B cell (primary cell): ENCODE measurements around the gene AAK1. TPM values are rescaled to one million over a fixed set of nuclear protein-coding genes. Genes with fewer than 3 reads are reported as not detected.

ENCODE experiments used
- ATAC-seq: fragments of 200-7000 bp; cut with Tn5 transposase; one replicate; pipeline ENCODE4 v1.10.0; 2021; ENCODE audit warnings: low read depth, mild to moderate bottlenecking, moderate number of reproducible peaks, moderate library complexity
- CTCF ChIA-PET: fragments of 350-600 bp; sonication (Branson Sonifier 250); formaldehyde crosslinking; loops from one replicate; lab custom pipeline; 2021; ENCODE audit warnings: antibody characterized with exemption, inconsistent platforms; lab: Charles Lee
- POLR2A ChIA-PET: fragments of 350-600 bp; sonication (Branson Sonifier 250); formaldehyde crosslinking; loops from one replicate; lab custom pipeline; 2021; ENCODE audit warnings: antibody characterized with exemption; lab: Charles Lee
- DNase-seq: peaks from one replicate; pipeline ENCODE4 v3.0.0; 2013
- H2AFZ ChIP-seq: 2 replicates; pipeline ENCODE4 v1.6.1; 2012; ENCODE audit warnings: mild to moderate bottlenecking, low read depth, low read length; ENCODE audit not compliant: insufficient read depth, poor library complexity, severe bottlenecking
- H3K27ac ChIP-seq, 2 donors: 1 replicate in 1 of 2; 2 replicates in 1 of 2; pipeline ENCODE4 v1.5.1; 2012 to 2013; ENCODE audit warnings: low read length in 2 of 2, mild to moderate bottlenecking in 2 of 2, moderate library complexity in 1 of 2
- H3K27me3 ChIP-seq, 4 experiments: fragments of 200-600 bp in 1 of 4; sonication (generic) in 1 of 4; replicated peaks in 1 of 4; 1 replicate in 2 of 4; 2 replicates in 2 of 4; pipeline versions ENCODE4 v1.6.1 to v1.7.0; 2013 to 2016; ENCODE audit warnings: low read length in 3 of 4, mild to moderate bottlenecking in 2 of 4, mixed read lengths in 1 of 4, moderate library complexity in 1 of 4; ENCODE audit not compliant: insufficient read depth in 4 of 4, control insufficient read depth in 3 of 4; ENCODE audit errors: control extremely low read depth in 1 of 4
- H3K36me3 ChIP-seq, 2 experiments: replicated peaks in 1 of 2; 1 replicate in 1 of 2; 2 replicates in 1 of 2; pipeline versions ENCODE4 v1.6.1 to v1.7.1; 2013; ENCODE audit warnings: low read length in 1 of 2; ENCODE audit not compliant: insufficient read depth in 2 of 2, control insufficient read depth in 1 of 2; ENCODE audit errors: control extremely low read depth in 1 of 2, extremely low read depth in 1 of 2
- H3K4me1 ChIP-seq, 2 donors: fragments of 200-600 bp in 1 of 2; sonication (generic) in 1 of 2; 1 replicate in 1 of 2; 2 replicates in 1 of 2; pipeline versions ENCODE4 v1.5.1 to v1.6.1; 2013 to 2017; ENCODE audit warnings: low read length in 2 of 2; ENCODE audit not compliant: control insufficient read depth in 2 of 2, insufficient read depth in 2 of 2
- H3K4me2 ChIP-seq: replicated peaks from 2 replicates; pipeline ENCODE3; 2012; ENCODE audit warnings: mild to moderate bottlenecking, low read depth, low read length; ENCODE audit not compliant: poor library complexity, severe bottlenecking
- H3K4me3 ChIP-seq, 5 experiments: fragments of 200-600 bp in 1 of 5; sonication (generic) in 1 of 5; 1 replicate in 3 of 5; 2 replicates in 2 of 5; pipeline versions ENCODE4 v1.5.1 to v1.7.0; 2011 to 2016; ENCODE audit warnings: low read length in 4 of 5, mild to moderate bottlenecking in 4 of 5, low read depth in 2 of 5, control low read depth in 1 of 5, moderate library complexity in 1 of 5; ENCODE audit not compliant: insufficient read depth in 1 of 5; ENCODE audit errors: control extremely low read depth in 1 of 5, extremely low read depth in 1 of 5
- H3K79me2 ChIP-seq: fragments of 200-600 bp; sonication (generic); one replicate; pipeline ENCODE4 v1.6.0; 2016; ENCODE audit warnings: low read length; ENCODE audit not compliant: control insufficient read depth, insufficient read depth
- H3K9ac ChIP-seq: fragments of 200-600 bp; sonication (generic); 2 replicates; pipeline ENCODE4 v1.6.1; 2017; ENCODE audit warnings: mild to moderate bottlenecking, low read length, moderate library complexity
- H3K9me3 ChIP-seq, 3 donors: one replicate each; pipeline versions ENCODE4 v1.6.1 to v1.7.1; 2013; ENCODE audit warnings: low read length in 2 of 3; ENCODE audit not compliant: control insufficient read depth in 2 of 3, insufficient read depth in 1 of 3; ENCODE audit errors: control extremely low read depth in 1 of 3
- H4K20me1 ChIP-seq: 2 replicates; pipeline ENCODE4 v1.6.0; 2012; ENCODE audit warnings: mild to moderate bottlenecking, low read length; ENCODE audit not compliant: insufficient read depth, control insufficient read depth, poor library complexity, severe bottlenecking
- H3K27ac Mint-ChIP-seq: one replicate; pipeline ENCODE4 v1.8.0; 2021; ENCODE audit warnings: mixed read lengths
- H3K27me3 Mint-ChIP-seq: one replicate; pipeline ENCODE4 v1.8.0; 2021; ENCODE audit warnings: mixed read lengths
- H3K4me1 Mint-ChIP-seq: one replicate; pipeline ENCODE4 v1.8.0; 2021; ENCODE audit warnings: mixed read lengths
- H3K4me3 Mint-ChIP-seq: one replicate; pipeline ENCODE4 v1.8.0; 2021; ENCODE audit warnings: mixed read lengths
- H3K9me3 Mint-ChIP-seq: one replicate; pipeline ENCODE4 v1.8.0; 2022; ENCODE audit warnings: mixed read lengths; ENCODE audit not compliant: insufficient read depth
- EZH2 ChIP-seq: IDR thresholded peaks from 2 replicates; pipeline ENCODE4 v1.6.1; 2012; ENCODE audit warnings: borderline replicate concordance, low read depth, mild to moderate bottlenecking, moderate library complexity, low read length; ENCODE audit not compliant: insufficient read depth, poor library complexity, severe bottlenecking
- WGBS: methylation state at CpG from one replicate; pipeline ENCODE4 v1.1.5; 2013; ENCODE audit warnings: missing lambda C conversion rate; ENCODE audit not compliant: insufficient coverage; 5-methylcytosine and 5-hydroxymethylcytosine counted together
- intact Hi-C: fragments of 100-400 bp; cut with micrococcal nuclease; formaldehyde crosslinking; loops from one replicate; pipeline ENCODE4 v1.10.0; 2022
- polyA plus RNA-seq: library from polyadenylated mRNA; depleted of rRNA; stranded (reverse); fragments of >200 nt; gene quantifications from 2 replicates; pipeline ENCODE4 v1.2.3, GENCODE V29; 2012
- total RNA-seq, 2 donors: library from RNA; stranded (reverse); fragments of 120-200 nt in 1 of 2; gene quantifications; 1 replicate in 1 of 2; 2 replicates in 1 of 2; pipeline versions ENCODE4 v1.2.3 to v1.2.4, GENCODE V29; 2013 to 2022
- TF ChIP-seq, protein P1 (sequence below): fragments of 200-600 bp; IDR thresholded peaks from one replicate; pipeline ENCODE4 v1.8.0; 2022; ENCODE audit warnings: antibody characterized with exemption, mild to moderate bottlenecking

The AAK1 gene
- total and polyA plus RNA-seq, 2 donors (not counting 1 experiment from before 2014, with no cell fraction given) = 2.4 to 7.2 TPM

GRCh38 chr2:69635432-69635831 is 8.1 kb downstream of the AAK1 start:
- H3K9me3 ChIP-seq = no peaks in the 10 kb centered on the region
- H4K20me1 ChIP-seq = no peaks in the 10 kb centered on the region
- H3K9ac ChIP-seq = no peak overlapping the region
- WGBS = no CpG with 5 or more reads among the region's 3 CpGs
- H3K36me3 ChIP-seq = peaks cover 0 to 3% of the 10 kb centered on the region in 2 experiments
- Mint-ChIP-seq H3K9me3 (no peaks in the 10 kb centered on the region), H3K4me1 (no peaks in the 10 kb centered on the region), H3K27ac (no peak overlapping the region), H3K27me3 (peaks cover 39% of the 10 kb centered on the region), H3K4me3 (no peak overlapping the region)
- no peaks in the 10 kb centered on the region for H3K4me1 ChIP-seq
- ChIA-PET POLR2A (no interaction called here), CTCF (no interaction called here)
- H3K79me2 ChIP-seq = no peaks in the 10 kb centered on the region
- ATAC-seq = no peak
- peaks cover 0 to 23% (median 16%) of the 10 kb centered on the region in 4 experiments for H3K27me3 ChIP-seq
- DNase-seq = no peak
- intact Hi-C loops = no loop called here
- TF ChIP-seq EZH2 = no peak
- TF ChIP-seq, protein P1, sequence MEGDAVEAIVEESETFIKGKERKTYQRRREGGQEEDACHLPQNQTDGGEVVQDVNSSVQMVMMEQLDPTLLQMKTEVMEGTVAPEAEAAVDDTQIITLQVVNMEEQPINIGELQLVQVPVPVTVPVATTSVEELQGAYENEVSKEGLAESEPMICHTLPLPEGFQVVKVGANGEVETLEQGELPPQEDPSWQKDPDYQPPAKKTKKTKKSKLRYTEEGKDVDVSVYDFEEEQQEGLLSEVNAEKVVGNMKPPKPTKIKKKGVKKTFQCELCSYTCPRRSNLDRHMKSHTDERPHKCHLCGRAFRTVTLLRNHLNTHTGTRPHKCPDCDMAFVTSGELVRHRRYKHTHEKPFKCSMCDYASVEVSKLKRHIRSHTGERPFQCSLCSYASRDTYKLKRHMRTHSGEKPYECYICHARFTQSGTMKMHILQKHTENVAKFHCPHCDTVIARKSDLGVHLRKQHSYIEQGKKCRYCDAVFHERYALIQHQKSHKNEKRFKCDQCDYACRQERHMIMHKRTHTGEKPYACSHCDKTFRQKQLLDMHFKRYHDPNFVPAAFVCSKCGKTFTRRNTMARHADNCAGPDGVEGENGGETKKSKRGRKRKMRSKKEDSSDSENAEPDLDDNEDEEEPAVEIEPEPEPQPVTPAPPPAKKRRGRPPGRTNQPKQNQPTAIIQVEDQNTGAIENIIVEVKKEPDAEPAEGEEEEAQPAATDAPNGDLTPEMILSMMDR = no peak
- no peak overlapping the region for H3K27ac ChIP-seq
- H2AFZ ChIP-seq = no peak overlapping the region
- no peak overlapping the region for H3K4me3 ChIP-seq
- no peak overlapping the region for H3K4me2 ChIP-seq

- peaks cover 0 to 3% of the 10 kb centered on the region in 2 experiments for H3K36me3 ChIP-seq
Observed at GRCh38 chr2:69634196-69634821, 9.2 kb downstream of the AAK1 start.

More at GRCh38 chr2:69634196-69634821, 9.2 kb downstream of the AAK1 start:
- DNase-seq = no peak
- Histone ChIP-seq H3K4me1 (no peaks in the 10 kb centered on the region), H4K20me1 (no peaks in the 10 kb centered on the region), H3K27me3 (peaks cover 0 to 14% (median 9%) of the 10 kb centered on the region in 4 experiments), H3K4me3 (no peak overlapping the region), H3K9me3 (no peaks in the 10 kb centered on the region), H2AFZ (no peak overlapping the region), H3K79me2 (no peaks in the 10 kb centered on the region), H3K9ac (no peak overlapping the region), H3K27ac (no peak overlapping the region), H3K4me2 (no peak overlapping the region)
- TF ChIP-seq, protein P1 = no peak
- no peak for TF ChIP-seq EZH2
- intact Hi-C loops = no loop called here
- ChIA-PET CTCF (no interaction called here), POLR2A (no interaction called here)
- no peak overlapping the region for H3K27ac Mint-ChIP-seq
- WGBS = no CpG with 5 or more reads among the region's 4 CpGs
- H3K4me1 Mint-ChIP-seq = no peaks in the 10 kb centered on the region
- no peak overlapping the region for H3K4me3 Mint-ChIP-seq
- no peak for ATAC-seq
- H3K9me3 Mint-ChIP-seq = no peaks in the 10 kb centered on the region
- peaks cover 33% of the 10 kb centered on the region for H3K27me3 Mint-ChIP-seq
